ENCODE results near the gene VAV3.

VAV3 gene

DNA sequence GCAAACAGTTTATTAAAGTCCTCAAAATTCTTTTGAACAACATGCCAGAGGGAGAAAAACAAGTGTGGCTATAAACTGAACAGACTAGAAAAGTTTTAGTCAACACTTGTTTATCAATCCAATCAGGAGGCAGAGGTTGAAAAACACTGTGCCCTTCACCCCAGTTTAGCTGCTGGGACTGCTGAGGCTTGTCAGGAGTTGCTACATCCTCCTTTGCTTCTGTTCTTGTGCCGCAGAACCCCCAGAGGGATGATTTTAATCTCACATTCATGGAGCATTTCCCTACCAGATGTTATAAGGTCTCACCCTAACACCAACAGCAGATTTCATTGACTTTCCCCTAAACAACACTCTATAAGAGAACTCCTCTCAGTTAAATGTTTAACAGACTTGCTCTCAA is 321.2 kb downstream of the VAV3 start:
- Histone ChIP-seq H3K27me3 (ENCODE audit: control insufficient read depth, insufficient read depth, low read length) (no peaks in the 10 kb centered on the region), H3K9me3 (ENCODE audit: control insufficient read depth, insufficient read depth, low read length) (no peaks in the 10 kb centered on the region), H3K36me3 (ENCODE audit: control insufficient read depth, insufficient read depth, low read length) (no peaks in the 10 kb centered on the region), H3K4me3 (ENCODE audit: low read depth, low read length) (no peak overlapping the region), H3K4me1 (ENCODE audit: control insufficient read depth, insufficient read depth, low read length) (no peaks in the 10 kb centered on the region), H3K9ac (ENCODE audit: low read depth, low read length) (no peak overlapping the region)

DNA sequence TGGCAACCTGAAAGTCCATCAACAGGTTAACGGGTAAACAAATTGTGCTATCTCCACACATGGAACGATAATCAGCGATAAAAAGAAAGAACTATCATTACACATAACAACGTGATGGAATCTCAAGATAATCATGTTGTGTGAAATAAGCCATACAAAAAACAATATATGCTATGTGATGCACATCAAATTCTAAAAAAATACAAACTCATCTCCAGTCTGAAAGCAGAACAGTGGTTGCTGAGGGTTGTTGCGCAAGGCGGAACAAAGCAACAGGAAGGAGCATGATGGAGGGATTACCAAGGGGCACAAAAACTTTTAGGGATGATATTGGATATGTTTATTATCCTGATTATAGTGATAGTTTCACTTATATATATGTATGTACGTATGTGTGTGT is 324.8 kb downstream of the VAV3 start:
- Histone ChIP-seq H3K9me3 (ENCODE audit: control insufficient read depth, insufficient read depth, low read length) (no peaks in the 10 kb centered on the region), H3K4me1 (ENCODE audit: control insufficient read depth, insufficient read depth, low read length) (no peaks in the 10 kb centered on the region), H3K27me3 (ENCODE audit: control insufficient read depth, insufficient read depth, low read length) (no peaks in the 10 kb centered on the region), H3K36me3 (ENCODE audit: control insufficient read depth, insufficient read depth, low read length) (no peaks in the 10 kb centered on the region), H3K4me3 (ENCODE audit: low read depth, low read length) (no peak overlapping the region), H3K9ac (ENCODE audit: low read depth, low read length) (no peak overlapping the region)

DNA sequence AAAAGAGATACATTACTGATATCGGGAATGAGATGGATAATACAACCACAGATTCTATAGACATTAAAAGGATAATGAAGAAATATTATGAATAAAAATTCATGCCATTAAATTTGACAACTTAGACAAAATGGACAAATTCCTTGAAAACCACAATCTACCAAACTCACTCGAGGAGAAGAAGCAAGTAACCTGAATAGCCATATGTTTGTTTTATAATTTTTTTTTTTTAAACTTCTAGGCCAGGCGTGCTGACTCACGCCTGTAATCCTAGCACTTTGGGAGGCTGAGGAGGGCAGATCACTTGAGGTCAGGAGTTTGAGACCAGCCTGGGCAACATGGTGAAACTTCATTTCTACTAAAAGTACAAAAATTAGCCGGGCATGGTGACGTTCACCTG is 327.9 kb downstream of the VAV3 start:
- H3K9me3 ChIP-seq (ENCODE audit: control insufficient read depth, insufficient read depth, low read length) = no peaks in the 10 kb centered on the region
- no peaks in the 10 kb centered on the region for H3K36me3 ChIP-seq (ENCODE audit: control insufficient read depth, insufficient read depth, low read length)
- no peak overlapping the region for H3K4me3 ChIP-seq (ENCODE audit: low read depth, low read length)
- H3K27me3 ChIP-seq (ENCODE audit: control insufficient read depth, insufficient read depth, low read length) = no peaks in the 10 kb centered on the region
- H3K4me1 ChIP-seq (ENCODE audit: control insufficient read depth, insufficient read depth, low read length) = no peaks in the 10 kb centered on the region
- no peak overlapping the region for H3K9ac ChIP-seq (ENCODE audit: low read depth, low read length)

DNA sequence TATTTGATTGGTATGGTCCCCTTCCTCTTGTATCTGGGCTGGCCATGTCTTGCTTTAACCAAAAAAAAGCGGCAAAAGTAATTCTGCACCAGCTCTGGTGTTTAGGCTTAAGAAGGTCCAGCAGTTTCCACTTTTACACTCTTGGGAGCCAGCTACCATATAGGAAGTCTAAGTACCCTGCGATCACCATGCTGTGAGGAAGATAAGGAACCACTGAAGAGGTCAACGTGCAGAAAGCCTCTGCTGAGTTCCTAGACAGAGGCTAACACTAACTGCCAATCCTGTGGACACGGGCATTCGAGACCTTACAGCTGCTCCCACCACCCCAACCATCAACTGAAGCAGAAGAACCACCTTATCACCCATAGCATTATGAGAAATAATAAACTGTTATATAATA is 331.4 kb downstream of the VAV3 start:
- Histone ChIP-seq H3K27me3 (ENCODE audit: control insufficient read depth, insufficient read depth, low read length) (no peaks in the 10 kb centered on the region), H3K9ac (ENCODE audit: low read depth, low read length) (no peak overlapping the region), H3K4me1 (ENCODE audit: control insufficient read depth, insufficient read depth, low read length) (no peaks in the 10 kb centered on the region), H3K9me3 (ENCODE audit: control insufficient read depth, insufficient read depth, low read length) (no peaks in the 10 kb centered on the region), H3K36me3 (ENCODE audit: control insufficient read depth, insufficient read depth, low read length) (no peaks in the 10 kb centered on the region), H3K4me3 (ENCODE audit: low read depth, low read length) (no peak overlapping the region)

DNA sequence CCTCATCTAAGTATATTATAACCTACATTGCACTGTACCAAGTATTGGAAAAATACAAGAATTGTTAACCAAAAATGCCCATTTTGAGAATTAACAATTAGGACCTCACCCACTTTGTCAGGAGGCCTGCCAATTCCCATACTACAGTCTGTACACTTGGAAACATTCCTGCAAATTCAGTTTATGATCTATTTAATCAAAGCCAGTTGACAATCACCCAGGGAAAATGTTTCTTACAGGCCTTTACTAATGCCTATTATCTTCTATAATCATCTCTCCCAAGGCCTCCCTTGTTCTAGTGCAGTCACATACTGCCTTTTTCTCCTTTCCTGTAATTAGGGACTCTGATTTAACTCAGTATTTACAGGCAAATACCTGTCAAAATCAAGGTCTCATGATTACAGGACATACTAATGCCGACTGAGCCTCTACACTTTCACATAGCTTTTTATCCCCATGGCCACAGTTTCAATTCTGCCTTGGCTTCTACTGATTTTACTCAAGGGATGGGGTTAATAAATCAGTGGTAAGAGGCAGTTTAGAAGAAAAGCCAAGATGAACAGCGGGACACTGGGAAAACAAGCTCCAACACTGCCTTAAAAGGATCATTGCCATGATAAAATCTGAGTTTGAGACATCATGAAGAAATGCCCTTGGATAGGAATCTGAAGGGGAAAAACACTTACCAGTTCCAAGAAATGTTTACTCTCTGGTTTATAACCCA is 338.7 kb downstream of the VAV3 start:
- H3K27me3 ChIP-seq (ENCODE audit: control insufficient read depth, insufficient read depth, low read length) = no peaks in the 10 kb centered on the region

DNA sequence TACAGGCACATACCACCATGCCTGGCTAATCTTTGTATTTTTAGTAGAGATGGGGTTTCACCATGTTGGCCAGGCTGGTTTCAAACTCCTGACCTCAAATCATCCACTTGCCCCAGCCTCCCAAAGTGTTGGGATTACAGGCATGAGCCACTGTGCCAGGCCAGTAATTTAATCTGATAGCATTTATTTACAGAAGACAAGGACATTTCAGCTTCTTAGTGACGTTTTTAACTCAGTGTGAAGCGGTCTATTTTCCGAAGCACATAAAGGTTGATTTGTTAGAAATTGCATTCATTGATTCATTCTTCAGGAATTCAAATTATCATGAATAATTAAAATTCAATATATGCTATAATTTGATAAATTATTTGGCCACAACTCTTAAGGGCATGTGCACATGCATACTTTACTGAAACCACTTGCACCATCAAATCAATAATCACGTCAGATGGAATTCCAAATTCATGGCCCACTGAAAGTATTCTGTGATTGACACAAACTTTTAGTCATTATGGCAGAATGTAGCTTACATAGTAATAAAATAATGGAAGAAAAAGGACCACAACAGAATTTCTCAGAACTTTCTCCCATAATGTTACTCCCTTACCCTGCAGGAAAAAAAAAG is 339.5 kb downstream of the VAV3 start:
- Histone ChIP-seq H3K4me1 (ENCODE audit: control insufficient read depth, insufficient read depth, low read length) (no peaks in the 10 kb centered on the region), H3K36me3 (ENCODE audit: control insufficient read depth, insufficient read depth, low read length) (no peaks in the 10 kb centered on the region), H3K9ac (ENCODE audit: low read depth, low read length) (no peak overlapping the region), H3K27me3 (ENCODE audit: control insufficient read depth, insufficient read depth, low read length) (no peaks in the 10 kb centered on the region), H3K4me3 (ENCODE audit: low read depth, low read length) (no peak overlapping the region), H3K9me3 (ENCODE audit: control insufficient read depth, insufficient read depth, low read length) (no peaks in the 10 kb centered on the region)

More for the DNA sequence above, 338.7 kb downstream of the VAV3 start:
- Histone ChIP-seq H3K9me3 (ENCODE audit: control insufficient read depth, insufficient read depth, low read length) (no peaks in the 10 kb centered on the region), H3K4me1 (ENCODE audit: control insufficient read depth, insufficient read depth, low read length) (no peaks in the 10 kb centered on the region), H3K36me3 (ENCODE audit: control insufficient read depth, insufficient read depth, low read length) (no peaks in the 10 kb centered on the region), H3K9ac (ENCODE audit: low read depth, low read length) (no peak overlapping the region), H3K4me3 (ENCODE audit: low read depth, low read length) (no peak overlapping the region)

DNA sequence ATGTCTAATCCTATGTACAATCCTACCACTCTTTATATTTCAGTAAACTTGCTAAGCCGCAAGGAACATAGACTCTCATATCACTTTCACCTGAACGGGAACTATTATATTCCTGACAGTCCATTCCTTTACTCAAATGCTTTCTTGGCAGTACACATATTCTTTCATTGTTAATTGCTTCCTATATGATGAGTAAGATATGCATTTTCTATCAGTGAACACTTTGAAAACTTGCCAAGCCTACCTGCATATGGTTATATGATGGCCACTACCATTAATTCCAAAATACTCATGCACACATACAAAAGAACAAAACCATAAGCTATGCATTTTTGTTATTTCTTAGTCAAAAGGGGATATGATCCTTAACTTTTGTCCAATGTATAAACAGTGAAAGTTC is 341.5 kb downstream of the VAV3 start:
- Histone ChIP-seq H3K9ac (ENCODE audit: low read depth, low read length) (no peak overlapping the region), H3K9me3 (ENCODE audit: control insufficient read depth, insufficient read depth, low read length) (no peaks in the 10 kb centered on the region), H3K27me3 (ENCODE audit: control insufficient read depth, insufficient read depth, low read length) (no peaks in the 10 kb centered on the region), H3K4me1 (ENCODE audit: control insufficient read depth, insufficient read depth, low read length) (no peaks in the 10 kb centered on the region), H3K4me3 (ENCODE audit: low read depth, low read length) (no peak overlapping the region), H3K36me3 (ENCODE audit: control insufficient read depth, insufficient read depth, low read length) (no peaks in the 10 kb centered on the region)

DNA sequence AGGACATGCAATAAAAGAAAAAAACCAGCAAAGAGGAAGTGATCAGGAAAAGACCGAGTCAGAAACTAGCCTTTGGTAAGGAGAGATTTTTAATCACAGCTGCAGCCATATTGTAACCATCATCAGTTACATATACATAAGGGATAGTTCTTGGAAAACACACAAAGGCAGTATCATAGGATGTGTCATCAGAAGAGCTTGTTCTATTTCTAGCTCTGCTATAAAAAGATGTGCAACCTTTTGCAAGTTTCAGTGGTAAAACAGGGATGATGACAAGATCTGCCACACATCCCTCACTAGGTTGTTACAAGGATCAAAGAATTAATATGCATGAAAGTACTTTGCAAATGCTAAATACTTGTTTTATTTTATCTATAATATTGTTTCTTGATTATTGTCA is 342.0 kb downstream of the VAV3 start:
- no peaks in the 10 kb centered on the region for H3K36me3 ChIP-seq (ENCODE audit: control insufficient read depth, insufficient read depth, low read length)
- H3K27me3 ChIP-seq (ENCODE audit: control insufficient read depth, insufficient read depth, low read length) = no peaks in the 10 kb centered on the region
- H3K4me3 ChIP-seq (ENCODE audit: low read depth, low read length) = no peak overlapping the region
- no peak overlapping the region for H3K9ac ChIP-seq (ENCODE audit: low read depth, low read length)
- H3K9me3 ChIP-seq (ENCODE audit: control insufficient read depth, insufficient read depth, low read length) = no peaks in the 10 kb centered on the region
- H3K4me1 ChIP-seq (ENCODE audit: control insufficient read depth, insufficient read depth, low read length) = no peaks in the 10 kb centered on the region

DNA sequence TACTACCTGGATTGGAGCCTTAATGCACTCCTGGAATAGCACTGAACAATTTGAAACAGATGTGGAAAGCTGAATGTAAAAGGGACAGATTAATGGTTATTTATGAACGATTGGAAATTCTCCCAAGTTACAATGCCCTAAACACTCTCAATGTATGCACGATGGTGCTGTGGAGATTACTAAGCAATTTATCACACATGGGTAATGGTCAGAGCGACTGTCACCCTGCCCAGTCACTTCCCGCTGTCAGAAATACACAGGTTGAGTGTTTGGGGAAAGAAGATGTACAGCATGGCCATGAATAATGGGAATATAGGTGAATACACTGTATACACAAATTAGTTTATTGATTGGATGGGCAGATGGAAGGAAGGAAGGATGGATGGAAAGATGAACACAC is 342.4 kb downstream of the VAV3 start:
- Histone ChIP-seq H3K4me1 (ENCODE audit: control insufficient read depth, insufficient read depth, low read length) (no peaks in the 10 kb centered on the region), H3K27me3 (ENCODE audit: control insufficient read depth, insufficient read depth, low read length) (no peaks in the 10 kb centered on the region), H3K36me3 (ENCODE audit: control insufficient read depth, insufficient read depth, low read length) (no peaks in the 10 kb centered on the region), H3K9me3 (ENCODE audit: control insufficient read depth, insufficient read depth, low read length) (no peaks in the 10 kb centered on the region), H3K4me3 (ENCODE audit: low read depth, low read length) (no peak overlapping the region), H3K9ac (ENCODE audit: low read depth, low read length) (no peak overlapping the region)

DNA sequence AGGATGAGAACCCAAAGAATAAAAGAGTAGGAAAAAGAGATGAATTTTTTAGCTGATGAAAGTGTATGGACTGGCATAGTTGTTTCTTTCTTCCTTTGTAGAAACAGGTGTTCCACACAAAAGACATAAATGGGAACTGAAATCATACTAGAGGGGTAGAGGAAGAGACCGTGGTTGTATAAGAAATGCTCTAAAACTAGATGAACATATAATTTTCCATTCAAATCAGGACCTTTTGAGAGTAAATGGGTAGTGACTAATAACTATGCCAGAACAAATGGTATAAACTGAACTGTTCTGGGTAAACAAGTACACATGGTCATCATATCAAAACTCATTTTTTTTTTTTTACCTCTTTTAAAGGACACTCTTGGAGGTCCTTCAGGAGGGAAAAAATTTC is 344.2 kb downstream of the VAV3 start:
- Histone ChIP-seq H3K27me3 (ENCODE audit: control insufficient read depth, insufficient read depth, low read length) (no peaks in the 10 kb centered on the region), H3K36me3 (ENCODE audit: control insufficient read depth, insufficient read depth, low read length) (no peaks in the 10 kb centered on the region), H3K4me1 (ENCODE audit: control insufficient read depth, insufficient read depth, low read length) (no peaks in the 10 kb centered on the region), H3K9me3 (ENCODE audit: control insufficient read depth, insufficient read depth, low read length) (no peaks in the 10 kb centered on the region), H3K4me3 (ENCODE audit: low read depth, low read length) (no peak overlapping the region), H3K9ac (ENCODE audit: low read depth, low read length) (no peak overlapping the region)

DNA sequence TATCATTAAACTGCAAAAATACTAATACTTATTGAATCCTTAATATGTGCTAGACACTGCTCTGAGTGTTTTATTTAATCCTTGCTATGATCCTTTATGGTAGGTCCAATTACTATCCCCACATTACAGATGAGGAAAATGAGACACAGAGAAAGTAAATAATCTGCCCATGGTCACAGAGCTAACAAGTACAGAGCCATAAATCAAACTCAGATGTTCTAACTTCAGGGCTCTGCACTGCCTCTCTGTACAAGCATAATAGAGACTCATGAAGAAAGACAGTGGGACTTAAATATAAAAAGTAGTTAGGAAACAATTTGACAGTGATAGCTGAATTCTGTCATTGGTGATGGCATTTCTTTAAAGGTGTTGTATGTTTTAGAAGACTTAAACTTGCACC is 346.4 kb downstream of the VAV3 start:
- no peaks in the 10 kb centered on the region for H3K9me3 ChIP-seq (ENCODE audit: control insufficient read depth, insufficient read depth, low read length)
- H3K27me3 ChIP-seq (ENCODE audit: control insufficient read depth, insufficient read depth, low read length) = no peaks in the 10 kb centered on the region
- H3K36me3 ChIP-seq (ENCODE audit: control insufficient read depth, insufficient read depth, low read length) = no peaks in the 10 kb centered on the region
- H3K4me1 ChIP-seq (ENCODE audit: control insufficient read depth, insufficient read depth, low read length) = no peaks in the 10 kb centered on the region
- no peak overlapping the region for H3K4me3 ChIP-seq (ENCODE audit: low read depth, low read length)
- H3K9ac ChIP-seq (ENCODE audit: low read depth, low read length) = no peak overlapping the region

DNA sequence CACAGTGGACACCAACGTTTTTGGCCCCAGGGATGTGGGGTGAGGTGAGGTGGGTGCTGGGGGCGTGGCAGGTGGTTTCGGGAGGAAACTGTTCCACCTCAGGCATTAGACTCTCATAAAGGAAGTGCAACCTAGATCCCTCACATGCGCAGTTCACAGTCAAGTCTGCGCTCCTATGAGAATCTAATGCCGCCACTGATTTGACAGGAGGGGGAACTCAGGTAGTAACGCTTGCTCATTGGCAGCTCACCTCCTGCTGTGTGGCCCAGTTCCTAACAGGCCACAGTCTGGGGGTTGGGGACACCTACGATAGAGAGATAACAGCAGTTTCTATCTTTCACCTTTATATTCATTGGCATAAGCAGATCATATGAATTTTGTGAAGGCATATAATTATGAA is 347.1 kb downstream of the VAV3 start:
- no peaks in the 10 kb centered on the region for H3K9me3 ChIP-seq (ENCODE audit: control insufficient read depth, insufficient read depth, low read length)
- H3K27me3 ChIP-seq (ENCODE audit: control insufficient read depth, insufficient read depth, low read length) = no peaks in the 10 kb centered on the region
- H3K36me3 ChIP-seq (ENCODE audit: control insufficient read depth, insufficient read depth, low read length) = no peaks in the 10 kb centered on the region
- no peak overlapping the region for H3K9ac ChIP-seq (ENCODE audit: low read depth, low read length)
- no peak overlapping the region for H3K4me3 ChIP-seq (ENCODE audit: low read depth, low read length)
- H3K4me1 ChIP-seq (ENCODE audit: control insufficient read depth, insufficient read depth, low read length) = no peaks in the 10 kb centered on the region
